Thymus (tissue), 11 donors: Measurements from ENCODE around the gene TXNDC15. TPM values are rescaled to one million over a fixed set of nuclear protein-coding genes. Genes with fewer than 3 reads are reported as not detected.
"Not testable (repeated sequence)": the region's sequence is repeated elsewhere in the genome, so short reads cannot be mapped to it uniquely, and the experiment has no call there.

Experiments used
- DNase-seq, 9 donors: peaks; one replicate each; pipeline ENCODE4 v3.0.0-alpha.2; 2013; ENCODE audit warnings: low spot score in 9 of 9, low read depth in 6 of 9, missing footprints in 1 of 9
- H3K27ac ChIP-seq, 2 donors: one replicate each; pipeline ENCODE4 v1.5.1; 2013; ENCODE audit warnings: control low read depth in 1 of 2, low read depth in 1 of 2, low read length in 1 of 2, mild to moderate bottlenecking in 1 of 2, moderate library complexity in 1 of 2
- H3K27me3 ChIP-seq, 2 donors: one replicate each; pipeline ENCODE4 v1.5.1; 2013; ENCODE audit warnings: low read length in 1 of 2; ENCODE audit not compliant: control insufficient read depth in 2 of 2, insufficient read depth in 1 of 2
- H3K36me3 ChIP-seq, 2 donors: one replicate each; pipeline ENCODE4 v1.5.1; 2013; ENCODE audit warnings: low read length in 1 of 2, mild to moderate bottlenecking in 1 of 2, moderate library complexity in 1 of 2; ENCODE audit not compliant: control insufficient read depth in 2 of 2, insufficient read depth in 2 of 2
- H3K4me1 ChIP-seq, 2 donors: one replicate each; pipeline ENCODE4 v1.5.1; 2013; ENCODE audit warnings: low read length in 2 of 2; ENCODE audit not compliant: control insufficient read depth in 2 of 2, insufficient read depth in 2 of 2
- H3K4me3 ChIP-seq, 2 donors: one replicate each; pipeline ENCODE4 v1.5.1; 2013; ENCODE audit warnings: low read length in 2 of 2, control low read depth in 1 of 2, mild to moderate bottlenecking in 1 of 2
- H3K9me3 ChIP-seq, 2 donors: one replicate each; pipeline ENCODE4 v1.5.1; 2013; ENCODE audit warnings: low read length in 1 of 2, mild to moderate bottlenecking in 1 of 2; ENCODE audit not compliant: control insufficient read depth in 2 of 2, insufficient read depth in 1 of 2
- WGBS: extraction: QIAGEN DNeasy Blood & Tissue Kit; methylation state at CpG from one replicate; pipeline ENCODE4 v1.1.7; 2013; 5-methylcytosine and 5-hydroxymethylcytosine counted together
- polyA plus RNA-seq: library from polyadenylated mRNA; stranded (reverse); fragments of 200-250 nt; gene quantifications from one replicate; pipeline ENCODE4 v1.2.3, GENCODE V29; 2013
- total RNA-seq: library from RNA; stranded (reverse); fragments of 120-200 nt; gene quantifications from one replicate; pipeline ENCODE4 v1.2.4, GENCODE V29; 2013
- donor health status: healthy.

The TXNDC15 gene
- total and polyA plus RNA-seq, 2 donors, result 27.7 to 52.9 TPM

GRCh38 chr5:134864707-134865106, 9.5 kb upstream of the TXNDC15 start:
- DNase-seq, result no peak
- no peak overlapping the region for H3K27ac ChIP-seq
- H3K9me3 ChIP-seq, result no peaks in the 10 kb centered on the region
- no peaks in the 10 kb centered on the region for H3K27me3 ChIP-seq
- H3K36me3 ChIP-seq, result peaks cover 12 to 14% of the 10 kb centered on the region in 2 donors
- no peak overlapping the region for H3K4me3 ChIP-seq
- no peaks in the 10 kb centered on the region for H3K4me1 ChIP-seq
- WGBS, result 98% methylated on average over 2 of the region's 2 CpGs

GRCh38 chr5:134873494-134873893, 677 bp upstream of the TXNDC15 start:
- H3K4me1 ChIP-seq, result peaks cover 24 to 25% of the 10 kb centered on the region in 2 donors
- peak overlapping the region; percentile 94 to 99 for H3K4me3 ChIP-seq
- WGBS, result 88% methylated on average over 6 of the region's 6 CpGs
- DNase-seq, result peak in 1 of 9 donors; percentile 7
- no peaks in the 10 kb centered on the region for H3K27me3 ChIP-seq
- H3K36me3 ChIP-seq, result peaks cover 0 to 3% of the 10 kb centered on the region in 2 donors
- H3K9me3 ChIP-seq, result no peaks in the 10 kb centered on the region
- peak overlapping the region in 1 of 2 donors; percentile 86 for H3K27ac ChIP-seq

GRCh38 chr5:134874831-134875655, 872 bp downstream of the TXNDC15 start:
- H3K36me3 ChIP-seq, result peaks cover 0 to 3% of the 10 kb centered on the region in 2 donors
- H3K27me3 ChIP-seq, result no peaks in the 10 kb centered on the region
- 27% methylated on average over 20 of the region's 20 CpGs for WGBS
- DNase-seq, result peak in 5 of 9 donors; percentile 13 to 55 (median 21)
- H3K4me3 ChIP-seq, result peak overlapping the region; percentile 94 to 99
- no peaks in the 10 kb centered on the region for H3K9me3 ChIP-seq
- H3K27ac ChIP-seq, result peak overlapping the region; percentile 14 to 95
- peaks cover 24 to 25% of the 10 kb centered on the region in 2 donors for H3K4me1 ChIP-seq

GRCh38 chr5:134877159-134877558, 3.0 kb downstream of the TXNDC15 start:
- no peak overlapping the region for H3K4me3 ChIP-seq
- H3K4me1 ChIP-seq, result peaks cover 24 to 25% of the 10 kb centered on the region in 2 donors
- DNase-seq, result peak in 1 of 9 donors; percentile 20
- peak overlapping the region in 1 of 2 donors; percentile 32 for H3K27ac ChIP-seq
- H3K27me3 ChIP-seq, result no peaks in the 10 kb centered on the region
- no peaks in the 10 kb centered on the region for H3K9me3 ChIP-seq
- peaks cover 0 to 3% of the 10 kb centered on the region in 2 donors for H3K36me3 ChIP-seq

- Histone ChIP-seq H3K36me3 (peaks cover 0 to 3% of the 10 kb centered on the region in 2 donors), H3K27ac (no peak overlapping the region), H3K4me3 (no peak overlapping the region), H3K4me1 (peaks cover 23 to 24% of the 10 kb centered on the region in 2 donors), H3K27me3 (no peaks in the 10 kb centered on the region), H3K9me3 (no peaks in the 10 kb centered on the region)
- no peak for DNase-seq
- 95% methylated on average over 3 of the region's 3 CpGs for WGBS
These were observed 4.2 kb downstream of the TXNDC15 start for GRCh38 chr5:134878403-134878802.

- Histone ChIP-seq H3K27ac (no peak overlapping the region), H3K27me3 (no peaks in the 10 kb centered on the region), H3K4me3 (no peak overlapping the region), H3K9me3 (no peaks in the 10 kb centered on the region), H3K4me1 (peaks cover 16 to 18% of the 10 kb centered on the region in 2 donors), H3K36me3 (peaks cover 0 to 3% of the 10 kb centered on the region in 2 donors)
- no peak for DNase-seq
- 96% methylated on average over 3 of the region's 3 CpGs for WGBS
These were observed 5.3 kb downstream of the TXNDC15 start for GRCh38 chr5:134879456-134879855.

- not testable (repeated sequence) for H3K4me3 ChIP-seq, DNase-seq, H3K9me3 ChIP-seq, H3K27ac ChIP-seq, H3K36me3 ChIP-seq, H3K27me3 ChIP-seq, H3K4me1 ChIP-seq
- WGBS, result 98% methylated on average over 2 of the region's 3 CpGs
These were observed 6.8 kb downstream of the TXNDC15 start for GRCh38 chr5:134880937-134881336.

GRCh38 chr5:134881711-134882110, 7.5 kb downstream of the TXNDC15 start:
- 96% methylated on average over 28 of the region's 30 CpGs for WGBS
- H3K4me3 ChIP-seq, H3K27me3 ChIP-seq, H3K27ac ChIP-seq, DNase-seq, H3K36me3 ChIP-seq, H3K4me1 ChIP-seq, H3K9me3 ChIP-seq: not testable (repeated sequence)

- no peak for DNase-seq
- Histone ChIP-seq H3K27ac (no peak overlapping the region), H3K4me1 (no peaks in the 10 kb centered on the region), H3K4me3 (no peak overlapping the region), H3K27me3 (no peaks in the 10 kb centered on the region), H3K9me3 (no peaks in the 10 kb centered on the region), H3K36me3 (peaks cover 10 to 16% of the 10 kb centered on the region in 2 donors)
- WGBS, result 98% methylated on average over 14 of the region's 14 CpGs
These were observed 13.5 kb downstream of the TXNDC15 start for GRCh38 chr5:134887593-134888159.
